GM12873 (cell line): Measurements from ENCODE around the gene ASB11.

Experiments used
- CTCF ChIP-seq: IDR thresholded peaks from 2 replicates; pipeline ENCODE4 v1.5.1; 2012; ENCODE audit warnings: low read depth, mild to moderate bottlenecking, moderate library complexity, low read length, control low read depth; ENCODE audit not compliant: insufficient read depth; ENCODE audit errors: missing control alignments

Gene ASB11

DNA sequence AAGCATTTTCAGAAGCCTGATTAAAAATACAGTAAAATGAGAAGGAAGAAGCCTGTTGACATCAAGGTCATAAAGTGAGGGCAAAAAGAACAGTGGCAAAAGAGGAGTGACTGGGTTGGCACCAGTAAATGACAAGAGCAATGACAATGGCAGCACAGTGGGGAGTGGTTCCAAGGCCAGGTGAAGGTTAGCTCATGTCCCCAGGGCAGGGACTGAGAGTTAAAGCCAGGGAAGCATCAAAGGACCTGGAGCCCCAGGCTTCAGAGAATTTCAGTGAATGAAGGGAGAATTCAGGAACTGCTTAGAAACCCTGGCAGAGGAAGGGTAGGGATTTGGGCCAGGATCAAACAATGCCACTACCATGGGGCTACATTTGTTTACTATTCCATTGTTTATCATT is 28.7 kb upstream of the ASB11 start:
- TF ChIP-seq CTCF = no peak

GRCh38 chrX:15343075-15343476 is 27.6 kb upstream of the ASB11 start:
- TF ChIP-seq CTCF = no peak

GRCh38 chrX:15340867-15341266 is 25.4 kb upstream of the ASB11 start:
- no peak for TF ChIP-seq CTCF

DNA sequence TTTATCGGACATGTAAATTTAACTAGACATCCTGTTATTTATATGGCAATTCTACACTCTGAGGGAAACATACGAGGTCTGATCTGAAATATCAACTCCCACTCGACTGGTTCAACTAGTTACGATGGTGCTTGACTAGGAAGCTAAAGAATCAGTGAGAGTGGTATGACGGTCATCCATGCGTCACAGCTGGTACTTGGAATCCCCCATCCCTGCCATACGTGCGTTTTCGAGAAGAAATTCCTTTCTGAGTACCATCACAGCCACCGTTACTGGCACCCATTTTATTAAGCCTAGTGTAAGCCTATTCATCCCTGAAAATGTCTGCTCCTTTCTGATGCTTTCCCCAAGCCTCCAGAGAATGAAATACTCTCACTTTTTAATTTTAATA is 20.6 kb upstream of the ASB11 start:
- no peak for TF ChIP-seq CTCF

GRCh38 chrX:15335135-15336022 is 19.9 kb upstream of the ASB11 start, which contains the start of gene PIGA:
TSS of gene PIGA (minus strand) at chrX:15335523. CDS start at chrX:15331930, 3,593 bp downstream.
- TF ChIP-seq CTCF = no peak

DNA sequence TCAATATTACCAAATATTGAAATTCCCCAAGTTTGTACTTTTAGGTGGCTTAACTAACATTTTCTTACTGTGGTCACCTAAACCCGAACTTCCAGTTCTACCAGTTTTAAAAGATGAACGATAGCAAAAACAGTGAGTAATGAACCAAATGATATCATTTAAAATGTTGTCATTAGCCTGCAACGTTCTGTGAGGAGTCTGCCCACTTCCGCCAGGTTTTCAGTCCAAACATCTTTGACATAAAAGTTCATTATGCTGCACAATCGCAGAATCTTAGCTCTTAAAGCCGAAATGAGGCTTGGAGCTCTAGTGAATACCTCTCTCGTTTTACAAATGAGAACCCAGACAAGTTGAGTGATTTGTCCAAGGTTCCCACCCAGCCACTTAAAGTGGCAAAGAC is 19.1 kb upstream of the ASB11 start:
- TF ChIP-seq CTCF = no peak

DNA sequence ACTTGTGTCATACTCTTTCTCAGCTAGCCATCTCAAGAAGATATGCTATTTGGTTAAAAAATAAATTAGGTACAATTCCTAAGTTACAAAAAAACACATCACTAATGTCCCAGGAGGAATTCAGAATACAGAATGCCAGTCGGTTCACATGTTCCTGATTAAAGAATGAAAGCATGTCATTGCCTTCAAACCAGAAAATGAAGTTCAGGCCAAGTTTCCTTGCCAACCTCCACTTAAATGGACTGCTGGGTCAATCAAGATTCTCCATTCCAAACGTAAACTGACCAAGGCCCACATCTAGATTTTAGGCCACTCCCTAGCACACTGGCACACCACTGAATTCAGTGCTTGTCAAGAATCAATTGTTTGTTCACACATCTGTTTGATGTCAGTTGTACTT is 13.4 kb upstream of the ASB11 start:
- TF ChIP-seq CTCF = no peak
